Ovary (tissue), 9 donors: Measurements from ENCODE around the gene OTOP2. TPM values are rescaled to one million over a fixed set of nuclear protein-coding genes. Genes with fewer than 3 reads are reported as not detected.

Source experiments
- DNase-seq, 5 donors: peaks; one replicate each; pipeline ENCODE4 v3.0.0-alpha.2; 2019 to 2020
- H3K27ac ChIP-seq, 2 donors: fragments of 200-600 bp; one replicate each; pipeline versions ENCODE4 v1.5.1 to v1.8.0; 2019 to 2022
- H3K27me3 ChIP-seq: fragments of 200-600 bp; one replicate; pipeline ENCODE4 v1.8.0; 2022
- H3K36me3 ChIP-seq: fragments of 200-600 bp; sonication (generic); one replicate; pipeline ENCODE4 v1.5.1; 2019
- H3K4me1 ChIP-seq: one replicate; pipeline ENCODE4 v1.8.1; 2013; ENCODE audit warnings: mild to moderate bottlenecking, moderate library complexity; ENCODE audit not compliant: insufficient read depth
- H3K4me3 ChIP-seq: fragments of 200-600 bp; sonication (generic); one replicate; pipeline ENCODE4 v1.5.1; 2017
- H3K9me3 ChIP-seq, 2 donors: fragments of 200-600 bp in 1 of 2; sonication (generic) in 1 of 2; one replicate each; pipeline versions ENCODE4 v1.5.1 to v1.8.1; 2013 to 2019; ENCODE audit warnings: mild to moderate bottlenecking in 1 of 2, moderate library complexity in 1 of 2
- EP300 ChIP-seq: sonication (generic); formaldehyde crosslinking; IDR thresholded peaks from one replicate; pipeline ENCODE4 v1.6.1; 2017; ENCODE audit warnings: antibody characterized with exemption
- POLR2A ChIP-seq: fragments of 450-650 bp; IDR thresholded peaks from one replicate; pipeline ENCODE4 v1.6.1; 2017; ENCODE audit warnings: antibody characterized with exemption, mild to moderate bottlenecking, moderate library complexity
- WGBS, 3 donors: extraction: QIAGEN DNeasy Blood & Tissue Kit in 1 of 3; methylation state at CpG; one replicate each; pipeline versions ENCODE4 v1.1.5 to v1.1.7; 2013 to 2017; 5-methylcytosine and 5-hydroxymethylcytosine counted together
- intact Hi-C, 4 donors: fragments of 100-400 bp; cut with DNase I; formaldehyde crosslinking; loops; one replicate each; pipeline versions ENCODE4 v1.11.0 to v1.15.1; 2022 to 2023
- polyA plus RNA-seq, 2 donors: library from polyadenylated mRNA; stranded (reverse); fragments of 200-250 nt in 1 of 2; fragments of 350-450 nt in 1 of 2; fragmentation: Illumina TruSeq in 1 of 2; extraction: RNeasy Lipid Tissue Mini Kit (QIAGEN cat#74804) in 1 of 2; gene quantifications; one replicate each; pipeline ENCODE4 v1.2.3, GENCODE V29; 2013 to 2014
- total RNA-seq, 7 donors: library from RNA; depleted of rRNA in 2 of 7; stranded (reverse); fragments of >200 nt in 2 of 7; fragmentation: NEBNext Ultra II Directional in 3 of 7; extraction: Animal tissue kit (Norgen Biotek cat#: 25700) in 3 of 7; gene quantifications; one replicate each; pipeline versions ENCODE4 v1.1.0 to v1.2.4, GENCODE V29; 2016 to 2023
- TF ChIP-seq, protein P1 (sequence below), 3 donors: fragments of 450-650 bp in 2 of 3; fragments of 200-600 bp in 1 of 3; IDR thresholded peaks; one replicate each; pipeline versions ENCODE4 v1.5.1 to v1.8.0; 2016 to 2022; ENCODE audit warnings: antibody characterized with exemption in 3 of 3, mild to moderate bottlenecking in 1 of 3
- donor health status: DM: no; HTN: no; CAD: no; lungs with moderate emphysema.
- donor health status: DM: no; HTN: no; CAD: no.
- donor health status: Bipolar disorder and iron deficiency.
- donor health status: DM: yes; HTN: yes; CAD: no.
- donor health status: DM: no; HTN: no; CAD: no.
- donor health status: DM: yes; HTN: yes; CAD: no.

The OTOP2 gene
- total and polyA plus RNA-seq, 9 donors = not detected

DNA sequence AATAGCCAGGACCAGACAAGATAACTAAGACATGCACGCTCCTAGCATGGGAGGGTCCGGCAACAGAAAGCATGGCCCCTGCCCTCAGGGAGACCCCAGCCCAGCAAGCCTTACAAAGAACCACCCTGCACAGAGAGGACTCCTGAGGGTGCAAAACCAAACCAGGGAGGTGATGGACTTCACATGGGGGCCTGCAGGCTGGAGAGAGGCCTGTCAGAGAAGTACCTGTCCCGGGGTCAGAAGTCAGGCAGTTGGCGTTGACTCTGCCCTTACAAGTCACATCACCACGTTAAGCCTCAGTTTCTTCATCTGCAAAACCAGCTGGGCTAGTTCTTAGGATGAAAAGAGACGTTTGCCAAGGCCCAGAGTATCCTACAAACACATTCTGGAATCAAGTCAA lies 4.7 kb downstream of the OTOP2 start:
- Histone ChIP-seq H3K27ac (no peak overlapping the region), H3K4me3 (no peak overlapping the region), H3K4me1 (no peaks in the 10 kb centered on the region), H3K27me3 (peaks cover 4% of the 10 kb centered on the region), H3K36me3 (no peaks in the 10 kb centered on the region), H3K9me3 (no peaks in the 10 kb centered on the region)
- TF ChIP-seq POLR2A = no peak
- TF ChIP-seq, protein P1, sequence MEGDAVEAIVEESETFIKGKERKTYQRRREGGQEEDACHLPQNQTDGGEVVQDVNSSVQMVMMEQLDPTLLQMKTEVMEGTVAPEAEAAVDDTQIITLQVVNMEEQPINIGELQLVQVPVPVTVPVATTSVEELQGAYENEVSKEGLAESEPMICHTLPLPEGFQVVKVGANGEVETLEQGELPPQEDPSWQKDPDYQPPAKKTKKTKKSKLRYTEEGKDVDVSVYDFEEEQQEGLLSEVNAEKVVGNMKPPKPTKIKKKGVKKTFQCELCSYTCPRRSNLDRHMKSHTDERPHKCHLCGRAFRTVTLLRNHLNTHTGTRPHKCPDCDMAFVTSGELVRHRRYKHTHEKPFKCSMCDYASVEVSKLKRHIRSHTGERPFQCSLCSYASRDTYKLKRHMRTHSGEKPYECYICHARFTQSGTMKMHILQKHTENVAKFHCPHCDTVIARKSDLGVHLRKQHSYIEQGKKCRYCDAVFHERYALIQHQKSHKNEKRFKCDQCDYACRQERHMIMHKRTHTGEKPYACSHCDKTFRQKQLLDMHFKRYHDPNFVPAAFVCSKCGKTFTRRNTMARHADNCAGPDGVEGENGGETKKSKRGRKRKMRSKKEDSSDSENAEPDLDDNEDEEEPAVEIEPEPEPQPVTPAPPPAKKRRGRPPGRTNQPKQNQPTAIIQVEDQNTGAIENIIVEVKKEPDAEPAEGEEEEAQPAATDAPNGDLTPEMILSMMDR (IDR thresholded peaks at IDR 0.05) = no peak
- TF ChIP-seq EP300 = no peak
- intact Hi-C loops = no loop called here
- DNase-seq = no peak
- WGBS, 3 donors = 69 to 73% (median 70%) methylated on average over 6 of the region's 6 CpGs

DNA sequence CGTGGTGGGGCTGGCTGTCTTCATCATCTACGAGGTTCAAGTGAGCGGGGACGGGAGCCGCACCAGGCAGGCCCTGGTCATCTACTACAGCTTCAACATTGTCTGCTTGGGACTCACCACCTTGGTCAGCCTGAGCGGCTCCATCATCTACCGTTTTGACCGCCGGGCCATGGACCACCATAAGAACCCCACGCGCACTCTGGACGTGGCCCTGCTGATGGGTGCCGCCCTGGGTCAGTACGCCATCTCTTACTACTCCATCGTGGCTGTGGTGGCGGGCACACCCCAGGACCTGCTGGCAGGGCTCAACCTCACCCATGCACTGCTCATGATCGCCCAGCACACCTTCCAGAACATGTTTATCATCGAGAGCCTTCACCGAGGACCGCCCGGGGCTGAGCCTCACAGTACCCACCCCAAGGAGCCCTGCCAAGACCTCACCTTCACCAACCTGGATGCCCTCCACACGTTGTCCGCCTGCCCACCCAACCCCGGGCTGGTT lies 6.5 kb downstream of the OTOP2 start:
- no peak overlapping the region for H3K27ac ChIP-seq
- intact Hi-C loops = no loop called here
- WGBS, 3 donors = 88 to 94% (median 90%) methylated on average over 23 to 24 of the region's 24 CpGs

DNA sequence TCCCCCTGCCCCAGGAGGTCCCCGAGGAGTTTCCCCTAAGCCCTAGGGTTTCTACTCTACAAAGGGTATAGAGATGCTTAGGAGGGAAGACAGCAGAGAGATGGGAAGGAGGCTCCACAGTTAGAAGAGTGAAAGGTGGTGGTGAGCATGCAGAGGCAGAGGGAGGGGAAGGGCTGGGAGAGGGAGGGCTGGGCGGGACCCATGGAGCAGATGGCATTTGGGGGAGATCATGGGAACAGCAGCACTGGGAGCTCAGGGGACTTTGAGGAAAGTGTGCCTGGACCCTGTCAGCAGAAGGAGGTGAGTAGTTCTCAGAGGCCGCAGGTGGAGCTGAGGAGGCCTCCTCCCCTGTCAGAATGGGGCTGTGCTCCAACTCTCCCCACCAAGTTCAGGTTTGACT lies 11.0 kb downstream of the OTOP2 start:
- H3K27me3 ChIP-seq = peaks cover 5% of the 10 kb centered on the region
- WGBS, 3 donors = 66 to 71% (median 66%) methylated on average over 3 of the region's 3 CpGs

More for the DNA sequence above, 6.5 kb downstream of the OTOP2 start:
- TF ChIP-seq, protein P1 (IDR thresholded peaks at IDR 0.05) = no peak
- TF ChIP-seq EP300 (no peak), POLR2A (no peak)
- Histone ChIP-seq H3K36me3 (no peaks in the 10 kb centered on the region), H3K27me3 (peaks cover 5% of the 10 kb centered on the region), H3K4me1 (no peaks in the 10 kb centered on the region), H3K4me3 (no peak overlapping the region), H3K9me3 (no peaks in the 10 kb centered on the region)
- DNase-seq = no peak

DNA sequence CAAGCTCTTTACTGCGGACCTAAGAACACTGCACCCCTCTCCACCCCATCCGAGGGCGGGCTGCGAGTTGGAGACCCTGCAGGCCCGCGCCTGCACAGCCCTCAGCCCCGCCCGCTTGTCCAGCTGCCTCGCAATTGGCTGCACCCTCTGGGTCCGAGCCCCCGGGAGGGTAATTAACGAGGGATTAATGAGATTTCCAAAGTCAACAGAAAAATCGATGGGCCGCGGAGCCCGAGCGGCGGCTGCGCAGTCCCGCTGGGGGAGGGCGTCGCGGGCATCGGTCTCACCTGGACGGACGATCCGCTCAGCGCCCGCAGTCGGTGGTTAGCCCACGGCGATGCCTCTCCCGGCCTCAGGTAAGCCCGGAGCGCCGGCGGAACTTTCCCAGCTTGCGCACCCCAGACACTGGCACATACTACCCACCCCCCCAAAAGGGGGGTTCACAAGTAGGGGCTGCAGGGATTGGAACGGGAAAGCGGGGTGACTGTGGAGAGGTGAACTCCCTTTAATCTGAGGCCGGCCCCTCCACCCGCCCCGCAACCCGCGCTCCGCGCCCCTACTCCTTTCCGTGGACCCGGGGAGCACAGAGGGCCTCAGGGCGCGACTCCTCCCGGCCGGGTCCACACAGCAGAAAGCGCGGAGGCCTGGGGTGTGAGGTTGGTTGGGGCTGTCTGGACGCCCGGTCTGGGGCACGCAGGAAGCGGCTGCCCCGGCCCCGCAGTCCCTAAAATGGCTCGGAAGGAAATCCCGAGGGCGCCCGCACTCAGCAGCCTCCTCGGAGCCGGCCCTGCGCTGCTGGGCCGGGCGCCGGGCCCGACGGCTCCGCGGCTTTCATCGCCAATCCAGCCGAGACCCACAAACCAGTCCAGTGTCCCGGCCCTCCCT lies 11.8 kb downstream of the OTOP2 start, which contains the start of gene OTOP3:
Gene OTOP3 (plus strand): TSS at position 314 of the 885 bp plus-strand sequence. CDS start 24 bp downstream, at position 338.
- DNase-seq = no peak
- peaks cover 5% of the 10 kb centered on the region for H3K27me3 ChIP-seq
- TF ChIP-seq POLR2A = no peak
- TF ChIP-seq EP300 = no peak
- TF ChIP-seq, protein P1 (IDR thresholded peaks at IDR 0.05) = no peak
- intact Hi-C loops = no loop called here
- H3K9me3 ChIP-seq = no peaks in the 10 kb centered on the region
- no peak within 1 kb of the TSS for H3K27ac ChIP-seq
- H3K4me1 ChIP-seq = no peaks in the 10 kb centered on the region
- H3K36me3 ChIP-seq = no peaks in the 10 kb centered on the region
- H3K4me3 ChIP-seq = no peak within 1 kb of the TSS
- 3 to 4% (median 3%) methylated on average over 67 to 78 of the region's 78 CpGs for WGBS, 3 donors

More for the DNA sequence above, 11.0 kb downstream of the OTOP2 start:
- no peaks in the 10 kb centered on the region for H3K9me3 ChIP-seq
- no peaks in the 10 kb centered on the region for H3K4me1 ChIP-seq
- H3K4me3 ChIP-seq = no peak overlapping the region
- TF ChIP-seq POLR2A = no peak
- no peak for TF ChIP-seq EP300
- TF ChIP-seq, protein P1 (IDR thresholded peaks at IDR 0.05) = no peak
- no peak for DNase-seq
- no peaks in the 10 kb centered on the region for H3K36me3 ChIP-seq
- H3K27ac ChIP-seq = no peak overlapping the region
- intact Hi-C loops = no loop called here
